CD4-positive, alpha-beta T cell treated with Interferon gamma for 1 hour (primary cell): ENCODE data around the gene WDFY2.

ENCODE experiments used
- DNase-seq: peaks from one replicate; pipeline ENCODE4 v3.0.0-alpha.2; 2020

The WDFY2 gene

DNA sequence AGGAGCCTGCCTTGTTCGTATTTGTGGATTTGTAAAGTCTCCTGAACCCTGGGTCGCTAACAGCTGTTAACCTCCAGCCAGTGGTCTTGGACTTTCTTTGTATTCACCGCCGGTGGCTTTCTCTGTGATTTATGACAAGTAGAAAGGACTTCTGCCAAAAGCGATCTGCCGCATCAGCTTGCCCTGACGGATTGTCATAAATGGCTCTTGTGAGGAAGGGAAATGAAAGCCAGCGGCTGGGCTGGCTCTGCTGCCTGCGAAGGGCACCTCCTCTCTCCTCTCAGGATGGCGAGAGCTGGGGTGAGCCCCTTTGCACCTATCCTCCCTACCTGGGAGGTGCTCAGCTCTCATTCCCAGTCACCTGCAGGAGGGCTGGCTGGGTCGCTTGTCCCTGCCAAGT lies 194.1 kb downstream of the WDFY2 start:
- no peak for DNase-seq

- DNase-seq: no peak
Measured at GRCh38 chr13:51780099-51780498, 195.8 kb downstream of the WDFY2 start.

DNA sequence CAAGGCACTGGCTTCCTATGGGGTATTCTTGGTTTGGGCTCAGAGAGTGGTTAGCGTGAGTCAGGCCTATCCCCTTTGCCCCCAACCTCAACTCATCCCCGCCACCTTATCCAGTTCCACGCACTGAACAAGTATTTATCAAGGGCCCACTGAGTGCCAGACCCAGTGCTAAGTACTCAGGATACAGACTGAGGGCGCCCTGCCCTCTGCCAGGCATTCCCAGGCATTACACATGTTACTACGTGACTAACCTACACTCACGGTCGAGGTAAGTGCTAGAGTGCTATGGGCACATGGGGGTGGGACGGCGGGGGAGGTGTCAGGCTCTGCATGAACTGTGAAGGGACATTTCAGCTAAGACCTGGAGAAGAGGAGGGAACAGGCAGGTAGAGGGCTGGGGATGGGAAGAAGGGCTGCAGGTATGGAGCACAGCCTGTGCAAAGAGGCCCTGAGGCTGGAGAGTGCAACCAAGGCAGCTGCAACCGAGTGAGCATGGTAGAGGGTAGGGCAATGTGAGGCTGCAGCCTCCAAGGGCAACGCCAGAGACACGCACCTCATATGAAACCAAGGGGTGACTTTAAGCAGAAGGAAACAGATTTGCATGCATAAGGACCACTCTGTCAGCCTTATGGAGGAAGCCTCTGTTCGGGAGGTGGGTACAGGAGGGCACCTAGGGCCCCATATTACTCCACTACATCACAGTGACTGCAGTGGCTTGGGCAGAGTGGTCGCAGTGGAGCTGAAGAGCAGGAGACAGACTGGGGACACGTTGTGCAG lies 197.2 kb downstream of the WDFY2 start:
- DNase-seq: no peak

DNA sequence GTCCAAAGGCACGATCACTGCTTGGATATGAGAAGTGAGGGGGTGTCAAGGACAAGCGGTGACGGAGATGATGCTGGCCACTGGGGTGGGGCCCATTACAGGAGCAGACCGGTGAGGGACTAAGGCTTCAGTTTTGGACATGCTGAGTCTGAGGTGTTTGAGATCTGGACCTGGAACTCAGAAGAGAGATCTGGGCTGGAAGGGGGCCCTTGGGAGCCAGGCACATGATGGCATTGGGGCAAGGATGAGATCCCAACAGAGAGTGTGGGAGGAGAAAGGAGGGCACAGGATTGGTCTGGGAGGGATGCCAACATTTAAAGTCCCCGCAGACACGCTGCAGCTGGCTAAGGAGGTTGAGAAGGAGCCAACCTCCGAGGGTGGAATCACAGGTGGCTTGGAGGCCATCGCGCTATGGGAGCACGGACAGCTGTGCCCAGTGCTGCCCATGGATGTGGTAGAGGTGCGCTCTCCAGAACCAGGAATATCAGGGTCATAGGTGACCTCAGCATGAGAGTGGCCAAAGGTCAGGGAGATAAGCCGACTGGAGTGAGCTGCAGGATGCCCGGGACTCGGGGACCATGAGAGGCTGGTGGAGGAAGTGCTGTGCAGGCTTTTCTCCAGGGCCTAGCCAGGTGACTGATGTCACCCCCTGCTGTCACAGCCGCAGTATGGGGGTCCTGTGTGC lies 197.9 kb downstream of the WDFY2 start:
- no peak for DNase-seq

GRCh38 chr13:51783428-51784094 lies 199.3 kb downstream of the WDFY2 start:
- no peak for DNase-seq

- DNase-seq: no peak
Measured at GRCh38 chr13:51784097-51784496, 199.8 kb downstream of the WDFY2 start.

DNA sequence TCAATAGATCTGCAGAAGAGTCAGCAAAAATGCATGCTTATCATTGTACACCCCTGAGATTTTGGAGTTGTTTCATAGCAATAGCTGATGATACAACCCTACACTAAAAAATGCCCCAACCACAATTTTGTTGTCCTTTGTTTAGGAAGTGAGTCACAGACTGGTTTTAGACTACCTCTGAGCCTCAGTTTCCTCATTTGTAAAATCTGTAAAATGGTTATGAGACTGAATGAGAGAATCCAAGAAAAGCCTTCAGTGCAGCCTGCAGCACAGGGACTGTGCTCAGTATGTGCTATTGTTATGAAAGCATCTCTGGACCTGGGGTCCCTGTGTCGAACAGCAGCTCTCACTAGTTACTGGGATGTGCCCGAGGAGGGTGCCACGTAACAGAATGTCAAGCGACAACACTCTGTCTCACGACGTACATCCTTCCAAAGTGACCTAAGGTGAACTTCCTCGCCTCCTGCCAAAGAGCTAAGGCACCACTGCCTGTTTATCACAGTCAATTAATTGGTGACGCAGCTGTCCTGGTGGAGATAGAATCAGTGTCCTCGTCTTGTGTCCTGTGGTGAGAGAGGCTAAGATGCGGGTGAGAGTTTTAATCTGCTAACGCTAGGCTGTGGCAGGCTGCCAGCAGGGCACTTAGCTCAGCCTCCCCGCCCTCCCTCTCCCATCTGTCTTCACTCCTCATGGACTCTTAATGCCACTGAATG lies 201.6 kb downstream of the WDFY2 start:
- no peak for DNase-seq

GRCh38 chr13:51786425-51787265 lies 202.4 kb downstream of the WDFY2 start:
- no peak for DNase-seq

GRCh38 chr13:51793570-51794271 lies 209.5 kb downstream of the WDFY2 start:
- peak; percentile 57 for DNase-seq

- DNase-seq: no peak
Measured at GRCh38 chr13:51794964-51795363, 210.7 kb downstream of the WDFY2 start.

DNA sequence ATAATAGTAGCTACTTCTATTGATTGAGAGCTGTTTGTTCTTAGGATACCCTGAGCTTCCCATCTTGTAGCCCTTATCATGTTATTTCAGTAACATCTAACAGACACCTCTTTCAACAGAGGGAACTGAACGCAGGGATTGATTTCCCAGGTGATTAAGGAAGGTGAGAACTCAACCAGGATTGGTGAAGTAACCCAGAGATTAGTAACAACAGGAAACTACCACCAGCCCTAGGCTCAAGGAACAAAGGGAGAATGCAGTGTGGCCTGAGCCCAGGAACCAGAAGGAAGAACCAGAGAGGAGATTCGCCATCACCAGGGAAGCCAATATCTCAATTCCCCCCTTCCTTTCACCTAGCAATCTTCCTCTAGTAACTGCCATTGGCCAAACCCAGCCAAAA lies 211.2 kb downstream of the WDFY2 start:
- DNase-seq: no peak

DNA sequence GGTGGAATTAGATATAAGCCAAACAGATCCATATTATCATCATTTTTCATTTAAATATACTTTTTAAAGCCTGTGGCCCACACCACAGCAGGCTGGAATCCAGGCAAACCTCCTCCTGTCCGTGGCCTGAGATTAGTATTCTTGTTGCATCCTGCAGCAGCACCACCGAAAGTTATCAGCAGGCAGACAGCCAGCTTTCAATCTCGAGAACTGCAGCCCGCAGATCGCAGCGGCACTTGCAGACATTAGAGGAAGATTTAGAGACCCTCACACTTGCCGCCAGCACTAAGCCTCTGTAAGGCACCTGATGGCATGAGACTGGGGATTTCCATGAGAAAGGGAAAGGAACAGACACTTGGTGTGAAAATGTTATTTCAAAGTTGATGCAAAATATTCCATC lies 212.3 kb downstream of the WDFY2 start:
- DNase-seq: no peak

- DNase-seq: peak; percentile 62
Measured at GRCh38 chr13:51797664-51798488, 213.6 kb downstream of the WDFY2 start.

- DNase-seq: no peak
Measured at GRCh38 chr13:51799261-51799660, 215.0 kb downstream of the WDFY2 start.

DNA sequence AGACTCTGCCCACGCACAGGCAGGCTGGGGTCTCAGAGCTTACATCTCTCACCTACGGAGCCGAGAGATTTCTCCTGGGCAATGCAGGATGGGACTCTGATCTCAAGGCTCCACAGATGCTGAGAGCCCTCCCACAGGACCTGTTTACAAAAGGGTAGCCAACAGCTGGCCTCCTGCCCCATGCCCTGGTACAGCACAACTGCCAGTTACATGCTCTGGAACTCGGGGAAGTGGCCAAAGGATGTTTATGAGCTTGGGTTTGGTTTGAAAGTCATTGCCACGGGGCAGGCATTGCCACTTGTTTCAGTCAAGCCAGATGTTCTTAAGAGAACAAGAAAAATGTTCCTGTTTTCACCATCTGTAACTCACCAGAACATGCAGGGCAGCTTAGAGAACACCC lies 216.2 kb downstream of the WDFY2 start:
- DNase-seq: no peak

GRCh38 chr13:51801631-51802099 lies 217.4 kb downstream of the WDFY2 start:
- DNase-seq: no peak

DNA sequence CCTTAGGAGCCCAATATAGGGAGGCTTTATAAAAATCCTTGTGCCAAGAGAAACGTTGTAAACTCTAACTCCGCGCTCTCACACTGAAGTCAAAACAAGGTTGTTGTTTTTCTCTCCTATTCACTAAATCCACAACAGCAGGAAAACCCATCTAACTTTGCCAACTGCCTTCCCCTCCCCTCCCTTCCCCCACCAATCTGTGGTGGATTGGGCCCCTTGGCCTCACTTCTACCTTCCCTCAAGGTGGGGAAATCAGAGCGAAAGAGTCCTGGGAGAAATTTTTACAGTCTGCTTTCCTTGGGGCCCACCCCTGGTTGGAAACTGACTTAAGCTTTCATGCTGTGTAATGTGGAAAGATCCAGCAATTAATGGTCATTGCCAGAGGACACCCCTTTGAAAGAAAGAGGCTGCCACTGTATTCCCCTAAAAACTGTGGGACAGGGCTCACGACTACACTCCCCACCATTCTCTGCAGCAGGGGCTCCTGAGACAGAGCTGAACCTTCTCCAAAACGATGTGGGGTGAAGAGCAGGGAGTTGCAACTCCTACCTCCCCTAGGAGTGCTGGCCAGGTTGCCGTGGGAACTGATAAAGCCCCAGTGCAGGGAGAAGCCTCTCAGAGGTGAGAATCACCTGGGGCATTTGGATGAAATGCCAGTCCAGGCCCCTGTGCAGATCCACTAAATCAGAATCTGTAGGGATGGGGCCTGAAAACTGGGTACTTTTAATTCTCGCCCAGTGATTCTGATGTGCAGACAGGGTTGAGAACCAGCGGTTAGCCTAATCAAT lies 218.6 kb downstream of the WDFY2 start:
- DNase-seq: no peak

DNA sequence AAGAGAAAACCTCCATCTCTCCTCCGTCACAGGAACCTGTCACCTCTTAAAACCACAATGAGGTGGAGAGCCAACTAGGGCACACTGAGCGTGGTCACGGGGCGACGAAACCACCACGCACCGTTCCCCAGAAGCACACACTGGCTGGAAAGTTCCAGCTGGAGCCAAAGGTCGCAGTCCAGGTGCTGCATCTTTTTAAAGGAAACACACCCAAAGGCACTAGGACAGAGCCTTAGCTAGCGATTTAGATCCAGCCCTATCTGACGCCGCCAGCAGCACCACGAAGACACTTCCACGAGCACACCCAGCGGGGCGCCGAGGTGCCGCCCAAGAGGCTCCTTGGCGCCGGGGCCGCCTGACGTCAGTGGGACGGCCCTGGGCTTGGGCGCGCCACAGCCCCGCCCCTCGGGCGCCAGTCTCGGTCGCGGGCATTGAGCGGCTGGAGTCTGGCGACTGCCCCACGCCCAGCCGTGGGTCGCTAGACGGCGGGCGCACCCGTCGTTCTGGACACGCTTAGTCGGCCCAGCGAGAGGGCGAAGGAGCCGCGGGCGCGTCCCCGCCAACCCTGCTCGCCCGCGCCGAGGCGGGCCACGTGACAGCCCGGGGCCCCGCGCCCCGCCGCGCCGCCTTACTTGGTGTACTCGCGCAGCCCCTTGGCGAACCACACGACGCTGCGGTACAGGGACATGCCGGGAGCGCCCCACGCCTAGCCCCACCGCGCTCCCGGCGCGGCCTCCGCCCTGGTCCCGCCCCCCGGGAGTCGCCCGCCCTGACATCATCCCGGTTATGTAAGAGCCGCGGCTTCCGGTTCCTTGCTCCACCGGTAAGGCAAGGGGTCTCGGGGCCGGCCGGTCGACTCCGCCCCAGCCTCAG lies 219.4 kb downstream of the WDFY2 start, which contains the start of gene DHRS12:
Gene DHRS12 (minus strand): TSS at position 742 of the 873 bp plus-strand sequence. CDS start 4,504 bp downstream, outside the sequence.
- peak; percentile 91 for DNase-seq
